ENCODE data around the gene HOXC9.

The HOXC9 gene

GRCh38 chr12:54019924-54020590, 20.1 kb downstream of the HOXC9 start:
- H3K27ac ChIP-seq (ENCODE audit: low read length) = no peak overlapping the region

GRCh38 chr12:54020591-54021405, 20.8 kb downstream of the HOXC9 start:
- Histone ChIP-seq H3K9ac (ENCODE audit: low read length in 2 of 2) (no peak overlapping the region), H3K9me3 (ENCODE audit: control insufficient read depth in 2 of 2, low read length in 2 of 2) (no peaks in the 10 kb centered on the region), H3K36me3 (ENCODE audit: control insufficient read depth in 2 of 2, insufficient read depth in 2 of 2, low read length in 2 of 2) (no peaks in the 10 kb centered on the region), H3K27ac (ENCODE audit: low read length) (no peak overlapping the region), H3K4me1 (ENCODE audit: control insufficient read depth, insufficient read depth, low read length) (peaks cover 10% of the 10 kb centered on the region), H3K27me3 (ENCODE audit: control insufficient read depth in 1 of 2, insufficient read depth in 2 of 2, low read length in 2 of 2) (peaks cover 72 to 85% of the 10 kb centered on the region in 2 donors), H3K4me3 (ENCODE audit: low read length in 2 of 2) (no peak overlapping the region)

More at GRCh38 chr12:54019924-54020590, 20.1 kb downstream of the HOXC9 start:
- H3K9ac ChIP-seq (ENCODE audit: low read length in 2 of 2) = no peak overlapping the region
- no peaks in the 10 kb centered on the region for H3K9me3 ChIP-seq (ENCODE audit: control insufficient read depth in 2 of 2, low read length in 2 of 2)
- H3K36me3 ChIP-seq (ENCODE audit: control insufficient read depth in 2 of 2, insufficient read depth in 2 of 2, low read length in 2 of 2) = no peaks in the 10 kb centered on the region
- peaks cover 10% of the 10 kb centered on the region for H3K4me1 ChIP-seq (ENCODE audit: control insufficient read depth, insufficient read depth, low read length)
- H3K27me3 ChIP-seq (ENCODE audit: control insufficient read depth in 1 of 2, insufficient read depth in 2 of 2, low read length in 2 of 2) = peaks cover 75 to 86% of the 10 kb centered on the region in 2 donors
- peak overlapping the region in 1 of 2 donors; percentile 29 for H3K4me3 ChIP-seq (ENCODE audit: low read length in 2 of 2)

- Histone ChIP-seq H3K4me3 (ENCODE audit: low read length in 2 of 2) (no peak overlapping the region), H3K4me1 (ENCODE audit: control insufficient read depth, insufficient read depth, low read length) (peaks cover 10% of the 10 kb centered on the region), H3K9me3 (ENCODE audit: control insufficient read depth in 2 of 2, low read length in 2 of 2) (no peaks in the 10 kb centered on the region), H3K36me3 (ENCODE audit: control insufficient read depth in 2 of 2, insufficient read depth in 2 of 2, low read length in 2 of 2) (no peaks in the 10 kb centered on the region), H3K27me3 (ENCODE audit: control insufficient read depth in 1 of 2, insufficient read depth in 2 of 2, low read length in 2 of 2) (peaks cover 72 to 86% of the 10 kb centered on the region in 2 donors), H3K9ac (ENCODE audit: low read length in 2 of 2) (no peak overlapping the region), H3K27ac (ENCODE audit: low read length) (no peak overlapping the region)
Measured at GRCh38 chr12:54021432-54022013, 21.6 kb downstream of the HOXC9 start.

- H3K36me3 ChIP-seq (ENCODE audit: control insufficient read depth in 2 of 2, insufficient read depth in 2 of 2, low read length in 2 of 2) = no peaks in the 10 kb centered on the region
- no peaks in the 10 kb centered on the region for H3K9me3 ChIP-seq (ENCODE audit: control insufficient read depth in 2 of 2, low read length in 2 of 2)
- H3K27ac ChIP-seq (ENCODE audit: low read length) = no peak overlapping the region
- H3K9ac ChIP-seq (ENCODE audit: low read length in 2 of 2) = no peak overlapping the region
- peaks cover 6% of the 10 kb centered on the region for H3K4me1 ChIP-seq (ENCODE audit: control insufficient read depth, insufficient read depth, low read length)
- H3K4me3 ChIP-seq (ENCODE audit: low read length in 2 of 2) = no peak overlapping the region
- peaks cover 80 to 92% of the 10 kb centered on the region in 2 donors for H3K27me3 ChIP-seq (ENCODE audit: control insufficient read depth in 1 of 2, insufficient read depth in 2 of 2, low read length in 2 of 2)
Measured at GRCh38 chr12:54022960-54023884, 23.3 kb downstream of the HOXC9 start.

GRCh38 chr12:54024127-54024526, 24.2 kb downstream of the HOXC9 start:
- Histone ChIP-seq H3K27me3 (ENCODE audit: control insufficient read depth in 1 of 2, insufficient read depth in 2 of 2, low read length in 2 of 2) (peaks cover 84 to 94% of the 10 kb centered on the region in 2 donors), H3K4me3 (ENCODE audit: low read length in 2 of 2) (no peak overlapping the region), H3K27ac (ENCODE audit: low read length) (no peak overlapping the region), H3K9me3 (ENCODE audit: control insufficient read depth in 2 of 2, low read length in 2 of 2) (no peaks in the 10 kb centered on the region), H3K4me1 (ENCODE audit: control insufficient read depth, insufficient read depth, low read length) (peaks cover 7% of the 10 kb centered on the region), H3K36me3 (ENCODE audit: control insufficient read depth in 2 of 2, insufficient read depth in 2 of 2, low read length in 2 of 2) (no peaks in the 10 kb centered on the region), H3K9ac (ENCODE audit: low read length in 2 of 2) (no peak overlapping the region)

GRCh38 chr12:54024581-54025305, 24.8 kb downstream of the HOXC9 start:
- no peak overlapping the region for H3K9ac ChIP-seq (ENCODE audit: low read length in 2 of 2)
- H3K27me3 ChIP-seq (ENCODE audit: control insufficient read depth in 1 of 2, insufficient read depth in 2 of 2, low read length in 2 of 2) = peaks cover 83 to 93% of the 10 kb centered on the region in 2 donors
- no peaks in the 10 kb centered on the region for H3K9me3 ChIP-seq (ENCODE audit: control insufficient read depth in 2 of 2, low read length in 2 of 2)
- no peaks in the 10 kb centered on the region for H3K36me3 ChIP-seq (ENCODE audit: control insufficient read depth in 2 of 2, insufficient read depth in 2 of 2, low read length in 2 of 2)
- H3K4me1 ChIP-seq (ENCODE audit: control insufficient read depth, insufficient read depth, low read length) = peaks cover 5% of the 10 kb centered on the region
- H3K4me3 ChIP-seq (ENCODE audit: low read length in 2 of 2) = no peak overlapping the region
- no peak overlapping the region for H3K27ac ChIP-seq (ENCODE audit: low read length)

GRCh38 chr12:54025499-54026405, 25.8 kb downstream of the HOXC9 start:
- no peak overlapping the region for H3K27ac ChIP-seq (ENCODE audit: low read length)
- no peaks in the 10 kb centered on the region for H3K36me3 ChIP-seq (ENCODE audit: control insufficient read depth in 2 of 2, insufficient read depth in 2 of 2, low read length in 2 of 2)
- H3K9ac ChIP-seq (ENCODE audit: low read length in 2 of 2) = no peak overlapping the region
- H3K27me3 ChIP-seq (ENCODE audit: control insufficient read depth in 1 of 2, insufficient read depth in 2 of 2, low read length in 2 of 2) = peaks cover 77 to 93% of the 10 kb centered on the region in 2 donors
- no peak overlapping the region for H3K4me3 ChIP-seq (ENCODE audit: low read length in 2 of 2)
- no peaks in the 10 kb centered on the region for H3K9me3 ChIP-seq (ENCODE audit: control insufficient read depth in 2 of 2, low read length in 2 of 2)
- H3K4me1 ChIP-seq (ENCODE audit: control insufficient read depth, insufficient read depth, low read length) = peaks cover 5% of the 10 kb centered on the region

GRCh38 chr12:54026640-54027441, 26.9 kb downstream of the HOXC9 start:
- no peak overlapping the region for H3K9ac ChIP-seq (ENCODE audit: low read length in 2 of 2)
- H3K4me3 ChIP-seq (ENCODE audit: low read length in 2 of 2) = no peak overlapping the region
- H3K4me1 ChIP-seq (ENCODE audit: control insufficient read depth, insufficient read depth, low read length) = peaks cover 5% of the 10 kb centered on the region
- H3K9me3 ChIP-seq (ENCODE audit: control insufficient read depth in 2 of 2, low read length in 2 of 2) = no peaks in the 10 kb centered on the region
- H3K27me3 ChIP-seq (ENCODE audit: control insufficient read depth in 1 of 2, insufficient read depth in 2 of 2, low read length in 2 of 2) = peaks cover 74 to 93% of the 10 kb centered on the region in 2 donors
- no peaks in the 10 kb centered on the region for H3K36me3 ChIP-seq (ENCODE audit: control insufficient read depth in 2 of 2, insufficient read depth in 2 of 2, low read length in 2 of 2)
- H3K27ac ChIP-seq (ENCODE audit: low read length) = no peak overlapping the region

GRCh38 chr12:54027442-54027786, 27.5 kb downstream of the HOXC9 start:
- H3K4me1 ChIP-seq (ENCODE audit: control insufficient read depth, insufficient read depth, low read length) = peaks cover 5% of the 10 kb centered on the region

More at GRCh38 chr12:54027442-54027786, 27.5 kb downstream of the HOXC9 start:
- Histone ChIP-seq H3K9me3 (ENCODE audit: control insufficient read depth in 2 of 2, low read length in 2 of 2) (no peaks in the 10 kb centered on the region), H3K4me3 (ENCODE audit: low read length in 2 of 2) (no peak overlapping the region), H3K9ac (ENCODE audit: low read length in 2 of 2) (no peak overlapping the region), H3K27me3 (ENCODE audit: control insufficient read depth in 1 of 2, insufficient read depth in 2 of 2, low read length in 2 of 2) (peaks cover 76 to 97% of the 10 kb centered on the region in 2 donors), H3K36me3 (ENCODE audit: control insufficient read depth in 2 of 2, insufficient read depth in 2 of 2, low read length in 2 of 2) (no peaks in the 10 kb centered on the region), H3K27ac (ENCODE audit: low read length) (no peak overlapping the region)

Measured in stomach smooth muscle (tissue), 2 donors.